Stimulated activated CD8-positive, alpha-beta memory T cell treated with anti-CD3 and anti-CD28 coated beads, Interleukin-7, amount 100 ng/mL, for 4 hours (primary cell): ENCODE measurements around the gene AHNAK.
"Not testable (repeated sequence)": the region's sequence is repeated elsewhere in the genome, so short reads cannot be mapped to it uniquely, and the experiment has no call there.

Experiments
- DNase-seq, 2 donors: peaks; one replicate each; pipeline ENCODE4 v3.0.0-alpha.2; 2020; ENCODE audit warnings: low read depth in 2 of 2

The AHNAK gene

DNA sequence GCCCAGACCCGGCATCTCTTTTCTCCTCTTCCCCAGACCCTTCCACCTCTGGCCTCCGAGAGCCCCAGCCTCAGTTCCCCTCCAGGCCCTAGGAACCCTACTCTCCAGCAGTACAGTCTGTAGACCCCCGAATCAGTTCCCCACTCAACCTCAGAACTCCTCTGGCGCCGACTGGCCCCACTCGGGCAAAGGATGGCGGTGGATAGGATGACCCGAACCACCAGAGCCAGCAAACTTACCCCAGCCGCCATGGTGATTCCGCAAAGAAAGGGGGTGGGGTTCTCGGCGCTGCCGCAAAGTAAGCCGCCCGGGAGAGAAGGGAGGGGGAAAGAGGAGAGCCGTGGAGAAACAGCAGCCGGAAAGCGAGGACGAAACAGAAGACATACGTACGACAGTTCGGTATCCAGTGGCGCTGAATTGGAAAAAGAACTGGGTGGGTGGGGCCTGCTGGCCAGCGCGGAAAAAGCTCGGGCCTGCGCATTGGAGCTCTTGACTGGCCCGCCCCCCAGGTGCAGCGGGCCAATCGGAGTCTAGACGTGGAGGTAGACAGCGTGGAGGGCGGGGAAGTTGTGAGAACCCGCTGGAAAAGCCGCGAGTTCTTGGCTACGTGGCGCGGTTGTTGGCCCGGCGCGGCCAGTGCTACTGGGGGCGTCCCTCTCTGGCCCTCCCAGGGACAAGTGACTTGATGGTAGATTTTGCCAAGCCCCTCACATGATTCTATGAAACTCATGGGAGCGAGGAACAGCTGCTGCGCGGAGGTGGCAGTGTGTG lies 27.2 kb upstream of the AHNAK start, which contains the start of gene EEF1G:
TSS of gene EEF1G (minus strand) at position 300 of the 771 bp plus-strand sequence. CDS start at position 251, 49 bp downstream.
- peak; percentile 97 to 98 for DNase-seq

DNA sequence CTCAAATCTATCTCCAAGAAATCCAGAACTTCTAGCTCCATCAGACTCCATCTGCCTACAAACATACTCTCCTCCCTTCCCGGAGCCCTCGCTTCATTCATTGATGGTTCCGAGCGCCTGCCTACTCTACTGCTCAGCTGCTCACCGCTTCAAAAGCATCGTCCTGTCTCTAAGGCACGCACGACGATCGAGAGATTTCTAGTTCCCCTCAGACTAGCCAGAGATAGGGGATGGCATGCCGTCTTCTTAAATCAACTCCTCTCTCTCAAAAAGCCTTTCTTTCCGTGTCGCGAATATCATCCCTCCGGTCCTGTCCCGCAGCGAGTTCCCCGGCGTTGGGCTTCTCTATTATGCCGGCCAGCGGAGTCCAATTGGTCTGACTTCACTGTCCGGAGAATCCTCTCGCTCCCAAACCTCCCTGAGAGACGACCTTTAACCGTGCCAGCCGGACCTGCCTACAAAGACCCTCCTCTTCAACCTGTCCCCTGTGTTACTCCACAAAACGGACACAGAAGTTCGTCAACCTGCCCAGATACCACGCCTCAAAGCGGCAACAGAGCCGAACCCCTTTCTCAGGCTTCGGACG lies 26.5 kb upstream of the AHNAK start:
- peak in 1 of 2 donors; percentile 3 for DNase-seq

DNA sequence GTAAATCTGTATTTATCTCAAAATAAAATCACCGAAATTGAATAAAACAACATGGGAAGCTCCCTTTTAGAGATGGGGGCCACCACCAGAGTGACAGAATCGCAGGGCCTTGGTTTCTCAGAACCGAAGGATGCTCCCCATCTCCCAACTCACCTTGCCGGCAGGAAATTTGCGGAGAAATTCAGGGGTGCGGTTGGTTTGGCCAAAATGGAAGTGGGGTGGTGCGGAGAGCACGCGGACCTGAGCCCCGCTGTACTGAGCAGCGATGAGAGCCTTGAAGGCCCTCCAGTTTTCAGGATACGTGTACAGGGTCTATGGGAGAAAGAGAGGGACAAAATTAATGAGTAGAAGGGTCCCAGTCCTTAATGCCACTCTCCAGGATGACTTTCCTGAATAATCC lies 25.8 kb upstream of the AHNAK start:
- no peak for DNase-seq

DNA sequence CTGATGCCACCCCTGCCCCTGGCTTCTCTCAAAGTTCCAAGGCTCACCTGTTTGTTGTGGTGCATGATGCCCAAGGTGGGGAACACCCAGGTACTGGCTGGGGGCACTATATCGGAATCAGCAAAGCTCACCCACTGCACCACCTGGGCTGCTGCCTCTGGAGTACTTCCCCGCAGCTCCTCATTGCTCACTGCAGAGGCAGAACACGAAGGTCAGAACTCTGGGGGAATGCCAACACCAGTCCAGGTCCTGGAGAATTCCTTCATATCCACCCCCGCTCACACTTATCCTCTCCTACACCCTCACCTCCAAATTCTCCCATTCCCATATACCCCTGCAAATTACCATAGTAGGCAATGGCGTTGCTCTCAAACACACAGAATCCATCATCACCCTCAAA lies 24.9 kb upstream of the AHNAK start:
- DNase-seq: not testable (repeated sequence)

DNA sequence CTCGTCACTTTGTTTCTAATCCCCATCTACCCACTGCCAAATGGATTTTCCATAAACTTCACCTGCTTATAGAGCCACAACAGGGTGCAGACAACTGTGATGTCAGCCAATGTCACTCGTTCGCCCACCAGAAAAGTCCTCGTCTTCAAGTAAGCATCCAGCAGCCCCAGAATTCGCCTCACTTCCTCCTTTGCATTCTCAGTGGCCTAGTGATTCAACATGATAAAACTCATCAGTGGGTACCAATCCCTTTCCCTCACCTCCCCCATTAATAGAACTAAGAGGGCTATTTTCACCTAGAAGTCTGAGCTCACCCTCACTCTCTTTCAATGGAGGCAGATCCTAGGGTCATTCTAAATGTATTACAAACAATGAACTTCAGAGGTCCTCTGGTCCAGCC lies 24.3 kb upstream of the AHNAK start:
- DNase-seq: not testable (repeated sequence)

DNA sequence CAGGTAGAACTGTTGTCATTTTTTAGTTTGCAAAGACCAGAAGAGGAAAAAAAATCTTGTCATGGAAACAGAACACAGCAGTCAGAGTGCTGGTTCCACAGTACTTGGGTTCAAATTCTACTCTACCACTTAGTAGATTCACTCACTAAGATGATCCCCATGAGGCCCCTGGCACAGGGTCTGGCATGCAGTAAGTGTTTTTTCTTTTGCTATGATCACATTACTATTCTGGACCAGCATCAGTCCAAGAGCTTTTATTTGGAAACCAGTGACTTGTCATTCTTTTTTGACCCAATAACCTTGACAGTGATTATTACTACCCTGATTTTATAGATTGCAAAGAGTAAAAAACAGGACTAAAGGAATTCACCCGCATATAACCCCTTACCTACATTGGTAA lies 23.0 kb upstream of the AHNAK start:
- DNase-seq: no peak

DNA sequence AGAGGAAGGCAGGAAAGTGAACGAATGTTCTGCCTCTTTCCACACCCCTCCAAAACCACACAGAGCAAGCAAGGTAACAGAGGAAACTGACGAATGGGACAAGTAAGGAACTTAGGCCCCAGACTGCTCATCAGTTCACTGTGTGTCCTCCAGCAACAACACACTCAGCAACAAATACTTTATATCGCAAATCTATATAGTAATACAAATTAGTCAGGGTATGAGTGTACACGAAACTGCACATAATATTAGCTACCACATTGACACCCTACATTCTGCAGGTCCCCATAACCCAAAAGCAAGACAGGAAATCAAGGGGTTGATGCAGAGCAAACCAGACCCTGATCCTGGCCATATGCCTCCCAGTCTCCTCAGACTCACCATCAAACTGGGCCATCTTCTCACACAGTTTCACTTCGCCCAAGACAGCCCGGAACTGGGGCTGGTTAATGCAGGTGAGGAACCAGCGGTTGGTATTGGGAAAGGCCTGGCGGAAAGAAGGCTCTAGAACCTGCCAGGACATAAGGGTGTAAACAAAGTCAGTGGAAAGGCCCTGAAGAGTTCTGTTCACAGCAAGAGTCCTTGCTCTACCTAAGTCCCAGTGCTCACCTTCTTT lies 20.5 kb upstream of the AHNAK start:
- no peak for DNase-seq

DNA sequence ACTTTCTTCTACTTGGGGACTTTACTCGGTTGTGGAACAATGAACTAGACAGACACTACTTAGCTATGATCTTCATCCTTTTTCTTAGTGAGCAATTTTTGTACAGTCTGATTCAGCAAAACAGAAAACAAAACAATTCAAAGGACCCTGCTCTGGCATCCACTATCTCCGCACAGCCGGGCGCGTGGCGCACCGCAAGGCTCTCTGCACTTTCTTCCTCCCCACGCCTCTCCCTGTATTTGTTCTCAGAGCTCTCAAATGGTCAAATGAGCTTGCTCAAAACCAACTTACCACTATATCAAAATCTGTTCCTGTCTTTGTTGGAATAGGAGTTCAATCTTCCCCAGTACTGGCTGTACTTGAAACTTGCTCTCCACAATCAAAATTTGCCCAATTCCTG lies 19.6 kb upstream of the AHNAK start:
- DNase-seq: no peak

DNA sequence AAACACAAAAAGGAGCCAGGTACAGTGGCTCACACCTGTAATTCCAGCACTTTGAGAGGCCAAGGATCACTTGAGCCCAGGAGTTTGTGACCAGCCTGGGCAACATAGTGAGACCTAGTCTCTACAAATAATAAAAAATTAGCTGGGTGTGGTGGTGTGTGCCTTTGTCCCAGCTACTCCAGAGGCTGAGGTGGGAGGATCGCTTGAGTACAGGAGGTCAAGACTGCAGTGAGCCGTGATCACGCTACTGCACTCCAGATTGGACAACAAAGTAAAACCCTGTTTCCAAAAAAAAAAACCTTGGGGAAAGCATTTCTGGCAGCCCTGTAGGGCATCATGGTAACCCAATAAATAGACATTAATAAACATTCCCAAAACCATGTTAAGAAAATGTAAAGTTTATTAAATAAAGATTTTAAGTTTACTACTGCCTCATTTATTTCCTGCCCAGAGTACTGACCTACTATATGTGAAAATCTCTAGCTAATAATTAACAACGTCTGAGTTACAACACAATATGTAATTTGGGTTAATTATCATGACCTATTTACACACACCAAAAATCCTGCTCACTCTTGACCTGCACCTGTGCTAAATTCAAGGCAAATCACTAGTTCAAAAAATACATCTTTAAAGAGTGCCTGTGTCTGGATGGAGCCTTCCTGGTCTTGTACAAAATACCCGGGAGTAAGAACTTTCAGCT lies 18.6 kb upstream of the AHNAK start:
- no peak for DNase-seq

DNA sequence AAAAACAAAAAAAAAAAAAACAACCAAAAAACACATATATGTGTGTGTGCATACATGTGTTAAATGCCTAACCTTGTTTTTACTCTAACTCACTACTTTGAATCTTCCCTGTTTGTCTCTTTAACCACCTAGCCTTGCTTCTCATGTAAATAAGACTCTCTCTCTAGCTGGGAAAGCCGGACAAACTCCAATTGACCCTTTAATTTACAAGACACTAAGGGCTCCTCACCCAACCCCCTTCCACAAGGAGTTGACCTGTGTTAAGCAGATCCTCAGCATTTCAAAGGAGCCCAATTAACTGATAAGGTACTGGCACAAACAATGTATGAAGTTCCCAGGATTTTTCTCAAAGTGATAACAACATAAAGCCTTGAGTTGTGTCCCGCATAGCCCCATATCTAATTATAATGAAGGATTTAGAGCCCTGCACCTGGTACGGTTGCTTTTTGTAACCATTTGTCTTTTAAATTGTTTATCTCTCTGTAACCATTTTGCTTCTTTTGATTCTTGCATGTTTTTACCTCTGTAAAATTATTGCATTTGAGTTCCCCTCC lies 15.1 kb upstream of the AHNAK start:
- not testable (repeated sequence) for DNase-seq

DNA sequence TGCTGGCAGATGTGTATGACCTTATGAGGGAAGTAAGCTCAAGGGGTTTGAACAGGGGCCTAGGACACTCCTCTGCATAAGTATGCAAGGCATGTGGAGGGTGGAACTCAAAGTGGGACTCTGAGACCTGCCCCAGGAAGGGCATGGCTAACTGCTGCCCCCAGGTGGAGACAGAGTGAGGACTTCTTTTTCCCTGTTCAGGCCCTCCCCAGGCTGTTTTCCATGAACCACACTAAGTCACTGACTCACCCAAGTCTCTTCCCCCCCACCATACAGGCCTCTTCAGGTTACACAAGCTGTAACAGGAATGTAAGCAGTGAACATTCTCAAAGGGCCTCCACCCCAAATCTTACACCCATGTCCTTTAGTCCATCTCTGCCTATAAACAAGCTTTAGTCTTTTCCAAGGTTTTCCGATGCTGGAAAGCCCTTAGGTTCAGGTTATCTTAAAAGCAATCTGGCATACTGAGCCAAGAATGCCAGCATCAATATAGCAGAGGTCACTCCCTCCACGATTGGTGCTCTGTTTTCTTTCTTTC lies 14.0 kb upstream of the AHNAK start:
- peak; percentile 70 to 78 for DNase-seq

DNA sequence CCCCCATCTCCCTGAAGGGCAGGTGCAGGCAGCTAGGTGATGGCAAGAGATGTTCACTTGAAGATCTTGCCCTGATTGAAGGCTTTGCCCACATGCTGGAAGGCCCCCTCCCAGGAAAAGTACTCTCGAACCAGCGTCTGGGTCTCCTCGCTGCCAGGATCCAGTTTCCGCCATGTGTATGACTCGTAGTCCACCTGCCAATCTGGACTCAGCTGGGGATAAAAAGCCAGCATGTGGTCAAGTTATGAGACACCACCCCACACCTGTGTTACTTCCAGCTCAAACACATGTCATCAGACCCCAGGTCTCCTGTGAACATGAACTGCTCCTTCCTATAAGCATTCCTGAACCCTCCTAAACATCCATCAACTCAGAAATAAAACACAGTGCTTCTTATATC lies 13.0 kb upstream of the AHNAK start:
- DNase-seq: not testable (repeated sequence)

DNA sequence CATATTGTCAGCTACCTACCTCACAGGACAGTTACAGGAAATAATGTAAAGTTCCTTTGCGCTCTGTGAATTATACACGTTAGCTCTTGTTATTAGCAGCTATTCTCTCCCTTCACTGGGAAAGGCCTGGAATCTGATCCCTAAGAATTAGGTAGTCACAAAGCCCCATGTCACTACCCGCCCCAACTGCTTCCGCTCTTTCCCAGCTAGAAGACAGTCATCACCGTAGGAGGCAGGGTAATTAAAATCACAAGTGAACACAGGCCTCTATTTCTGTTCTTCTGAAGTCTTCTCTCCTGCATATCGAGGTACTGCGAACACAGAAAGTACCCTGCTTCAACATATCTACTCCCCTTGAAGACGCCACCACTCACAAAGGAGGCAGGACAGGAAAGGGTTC lies 12.6 kb upstream of the AHNAK start:
- no peak for DNase-seq

DNA sequence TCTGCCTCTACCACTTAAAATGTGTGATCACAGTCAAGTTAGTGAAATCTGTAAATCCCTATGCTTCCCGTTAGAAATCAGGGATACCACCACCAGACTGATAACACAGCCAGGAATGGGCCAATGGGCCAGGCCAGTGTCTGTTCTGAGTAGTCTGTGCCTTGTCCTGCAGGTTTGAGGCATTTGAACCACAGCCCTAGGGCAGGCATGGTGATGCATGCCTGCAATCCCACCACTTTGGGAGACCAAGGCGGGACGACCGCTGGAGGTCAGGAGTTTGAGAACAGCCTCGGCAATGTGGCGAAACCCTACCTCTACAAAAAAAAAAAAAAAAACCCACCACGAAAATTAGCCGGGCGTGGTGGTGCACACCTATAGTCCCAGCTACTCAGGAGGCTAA lies 12.1 kb upstream of the AHNAK start:
- no peak for DNase-seq

DNA sequence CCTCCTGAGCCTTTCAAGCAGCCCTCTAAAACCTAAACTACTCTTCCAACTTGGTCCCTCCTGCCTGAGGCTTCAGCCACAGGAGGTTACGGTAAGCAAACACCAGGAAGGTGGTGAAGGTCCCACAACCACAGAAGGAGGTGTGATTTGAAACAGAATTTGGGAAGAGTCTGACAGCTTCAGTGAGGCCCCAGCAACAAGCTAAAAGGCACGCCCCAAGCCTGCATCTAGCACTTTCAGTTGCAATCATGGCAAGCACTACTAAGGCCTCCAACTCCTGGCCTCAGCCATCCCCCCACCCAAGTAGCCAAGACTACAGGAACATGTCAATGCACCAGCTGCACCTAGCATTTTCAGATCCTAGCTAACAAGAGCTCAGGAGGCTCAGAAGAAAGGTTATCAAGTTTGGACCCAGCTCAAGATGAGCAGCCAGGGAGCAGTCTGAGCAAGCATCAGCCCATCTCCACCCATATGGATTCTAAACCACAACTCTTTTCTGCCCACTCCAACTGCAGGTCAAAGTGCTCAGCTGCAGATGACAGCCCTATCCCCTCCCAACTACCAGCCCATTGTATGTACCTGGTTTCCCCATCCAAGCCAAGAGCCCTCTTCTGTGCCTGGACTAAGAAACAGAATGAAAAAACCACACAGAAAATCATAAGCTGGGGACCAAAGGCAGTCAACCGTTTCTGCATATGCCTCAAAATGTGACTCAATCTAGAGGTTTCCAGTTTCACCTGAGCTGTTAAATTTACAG lies 10.4 kb upstream of the AHNAK start:
- DNase-seq: no peak

DNA sequence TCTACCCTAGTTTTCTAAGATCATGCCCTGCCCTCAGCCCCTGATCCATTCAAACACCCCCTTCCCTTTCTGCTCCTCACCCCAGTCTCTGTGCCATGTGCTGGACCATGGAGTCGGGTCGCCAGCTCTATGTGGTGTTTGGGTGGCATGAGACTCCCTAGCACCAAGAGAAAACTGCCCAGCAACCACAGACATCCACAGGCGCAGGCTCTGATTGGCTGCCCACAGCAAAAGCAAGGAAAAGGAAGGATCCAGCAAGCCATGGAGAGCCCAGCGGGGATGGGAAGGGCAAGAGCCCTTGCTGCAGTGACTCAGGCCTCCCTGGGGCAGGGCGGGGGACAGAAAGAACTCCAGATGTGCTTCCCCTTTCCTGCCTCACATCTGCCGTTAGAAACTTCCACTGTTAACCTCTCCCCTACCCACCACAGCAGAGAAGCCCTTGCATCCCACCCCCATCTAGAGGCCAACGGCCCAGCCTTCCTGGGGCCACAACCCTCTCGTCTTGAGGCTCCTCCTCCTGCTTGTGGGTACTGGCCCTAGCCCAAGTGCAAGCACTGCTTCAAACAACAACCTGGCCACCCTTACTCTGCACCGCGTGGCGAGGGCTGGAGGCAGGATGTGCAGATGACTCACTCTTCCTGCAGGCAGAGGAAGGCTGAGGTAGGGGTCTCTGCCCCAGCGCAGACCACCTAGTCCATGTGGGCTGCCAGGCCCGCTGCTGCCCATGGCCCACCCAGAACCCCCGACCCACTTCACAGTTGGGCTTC lies 9.7 kb upstream of the AHNAK start:
- peak; percentile 69 to 74 for DNase-seq

DNA sequence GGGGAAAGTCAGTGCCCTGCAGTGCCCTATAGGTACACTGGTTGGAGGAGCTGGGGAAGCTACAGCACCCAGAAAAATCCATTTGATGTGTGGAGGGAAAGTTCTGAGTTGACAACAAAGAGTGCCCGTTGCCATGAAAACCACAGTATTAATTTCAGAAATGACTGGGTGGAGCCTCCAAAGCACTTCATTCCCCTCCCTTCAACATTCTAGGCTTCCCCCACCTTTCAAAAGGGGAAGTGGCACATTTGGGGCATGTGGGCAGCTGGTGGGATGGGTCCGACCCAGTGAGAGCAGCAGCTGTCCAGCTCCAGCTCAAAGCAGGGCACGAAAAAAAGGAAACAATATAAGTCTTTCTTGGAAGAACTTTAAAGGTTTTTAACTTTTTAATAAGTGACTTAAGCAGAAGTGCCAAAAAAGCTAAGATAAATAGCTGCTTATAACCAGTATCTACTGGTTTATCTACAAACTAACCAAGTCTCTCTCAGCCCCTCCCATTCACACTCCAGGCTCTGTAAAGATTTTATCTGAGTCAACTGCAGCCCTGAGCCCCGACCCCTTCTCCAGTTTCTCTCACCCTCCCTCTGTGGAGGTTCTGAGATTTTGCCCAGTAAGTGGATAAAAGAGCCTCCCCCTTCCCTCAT lies 9.0 kb upstream of the AHNAK start:
- DNase-seq: no peak

DNA sequence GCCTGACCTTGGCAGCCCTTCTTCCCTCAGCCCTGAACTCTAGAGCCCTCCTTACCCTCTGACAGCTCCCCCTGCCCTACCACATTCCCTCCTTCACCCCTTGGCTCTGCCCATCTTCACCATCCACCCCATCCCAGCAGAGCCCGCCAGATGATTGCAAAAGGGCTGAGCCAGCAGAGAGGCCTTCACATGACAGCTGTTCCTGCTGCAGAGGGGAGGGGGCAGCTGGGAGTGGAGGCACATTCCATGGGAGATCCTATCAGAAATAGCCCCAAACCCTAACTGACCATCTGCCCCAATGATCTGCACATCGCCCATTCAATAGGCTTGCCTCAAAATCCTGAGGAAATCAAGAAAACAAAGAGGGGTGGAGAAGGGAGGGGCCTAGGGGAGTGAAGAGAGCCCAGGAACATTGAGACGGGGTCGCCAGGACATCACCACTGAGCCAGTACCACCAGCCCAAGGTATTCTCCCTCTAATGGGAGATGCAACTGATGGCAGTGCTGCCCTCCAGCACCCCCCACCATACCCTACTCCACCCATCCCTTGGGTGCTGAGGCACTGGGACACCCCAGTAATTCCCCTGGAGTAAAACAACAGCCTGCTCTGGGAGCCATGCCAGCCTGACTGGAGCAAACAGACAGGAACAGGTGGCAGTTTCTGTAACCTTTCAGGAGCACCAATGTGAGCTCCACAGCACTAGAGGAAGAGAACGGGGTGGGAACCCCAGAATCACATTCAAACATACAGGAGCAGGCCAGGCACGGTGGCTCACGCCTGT lies 8.0 kb upstream of the AHNAK start:
- DNase-seq: no peak

DNA sequence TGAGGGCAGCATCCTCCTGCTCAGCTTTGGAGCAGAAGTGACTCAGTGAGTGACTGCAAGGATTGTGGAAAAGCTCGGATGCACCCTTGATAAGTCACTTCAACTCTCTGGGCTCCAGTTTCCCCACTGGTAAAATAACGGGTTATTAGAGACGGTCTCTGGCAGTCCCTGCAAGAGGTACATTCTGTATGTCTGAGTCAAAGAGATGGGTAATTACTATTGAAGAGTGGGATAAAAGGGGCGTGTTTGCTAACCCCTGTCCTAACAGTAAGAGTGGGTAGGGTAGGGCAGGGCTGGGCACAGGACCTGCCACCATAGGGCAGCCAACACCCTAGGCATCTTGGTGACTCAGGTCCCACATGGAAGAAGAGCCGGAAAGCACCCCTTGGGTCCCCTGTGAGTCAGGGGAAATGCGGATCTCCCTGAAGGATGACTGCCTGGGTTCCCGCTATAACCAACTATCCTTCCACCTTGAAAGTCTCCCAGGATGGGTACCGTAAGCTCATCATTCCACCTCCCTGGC lies 7.3 kb upstream of the AHNAK start:
- no peak for DNase-seq
